ENCODE data around the gene KCNK17.

The KCNK17 gene

GRCh38 chr6:39302669-39303424, 11.4 kb downstream of the KCNK17 start:
- no peak overlapping the region for H3K9ac ChIP-seq
- TF ChIP-seq Cebpa-rat (IDR thresholded peaks at IDR 0.05) = no peak
- H3K36me3 ChIP-seq = no peaks in the 10 kb centered on the region
- H3K4me3 ChIP-seq = no peak overlapping the region; a peak in 1 of 20 replicates
- no peak overlapping the region for H3K27ac ChIP-seq
- peak overlapping the region in 10 of 11 experiments; percentile 32 to 70 (median 58); a peak in 18 of 22 replicates for H3K4me2 ChIP-seq
- H3K4me1 ChIP-seq = peaks cover 0 to 15% (median 0%) of the 10 kb centered on the region in 10 experiments; a peak in 5 of 20 replicates
- no peaks in the 10 kb centered on the region for H3K27me3 ChIP-seq
- peaks cover 0 to 8% (median 0%) of the 10 kb centered on the region in 11 experiments; a peak in 1 of 22 replicates for H4K20me1 ChIP-seq
- H3K9me3 ChIP-seq (replicated peaks in 1 of 11) = no peaks in the 10 kb centered on the region

GRCh38 chr6:39302011-39302410, 12.2 kb downstream of the KCNK17 start:
- H4K20me1 ChIP-seq = peaks cover 0 to 8% (median 0%) of the 10 kb centered on the region in 11 experiments; a peak in 1 of 22 replicates
- peaks cover 0 to 12% (median 0%) of the 10 kb centered on the region in 10 experiments; a peak in 5 of 20 replicates for H3K4me1 ChIP-seq
- H3K36me3 ChIP-seq = no peaks in the 10 kb centered on the region
- no peak overlapping the region for H3K27ac ChIP-seq
- no peak overlapping the region for H3K4me3 ChIP-seq
- no peak overlapping the region for H3K4me2 ChIP-seq
- no peak for TF ChIP-seq Cebpa-rat (IDR thresholded peaks at IDR 0.05)
- H3K27me3 ChIP-seq = no peaks in the 10 kb centered on the region
- no peak overlapping the region for H3K9ac ChIP-seq
- H3K9me3 ChIP-seq (replicated peaks in 1 of 11) = no peaks in the 10 kb centered on the region

GRCh38 chr6:39301606-39302005, 12.6 kb downstream of the KCNK17 start:
- no peak for TF ChIP-seq Cebpa-rat (IDR thresholded peaks at IDR 0.05)
- no peak overlapping the region for H3K9ac ChIP-seq
- H4K20me1 ChIP-seq = peaks cover 0 to 8% (median 0%) of the 10 kb centered on the region in 11 experiments; a peak in 1 of 22 replicates
- no peaks in the 10 kb centered on the region for H3K27me3 ChIP-seq
- H3K4me3 ChIP-seq = no peak overlapping the region
- H3K4me1 ChIP-seq = peaks cover 0 to 8% (median 0%) of the 10 kb centered on the region in 10 experiments; a peak in 5 of 20 replicates
- no peaks in the 10 kb centered on the region for H3K36me3 ChIP-seq
- H3K9me3 ChIP-seq (replicated peaks in 1 of 11) = no peaks in the 10 kb centered on the region
- no peak overlapping the region for H3K4me2 ChIP-seq
- H3K27ac ChIP-seq = no peak overlapping the region

- Histone ChIP-seq H3K27ac (no peak overlapping the region), H3K4me3 (no peak overlapping the region), H3K36me3 (no peaks in the 10 kb centered on the region), H3K27me3 (no peaks in the 10 kb centered on the region), H3K4me1 (peaks cover 0 to 5% (median 2%) of the 10 kb centered on the region in 10 experiments; a peak in 12 of 20 replicates), H3K9me3 (replicated peaks in 1 of 11) (no peaks in the 10 kb centered on the region), H3K4me2 (no peak overlapping the region), H3K9ac (no peak overlapping the region), H4K20me1 (peaks cover 0 to 8% (median 0%) of the 10 kb centered on the region in 11 experiments; a peak in 1 of 22 replicates)
- TF ChIP-seq Cebpa-rat (IDR thresholded peaks at IDR 0.05) = no peak
Measured at GRCh38 chr6:39300739-39301138, 13.5 kb downstream of the KCNK17 start.

GRCh38 chr6:39298061-39298460, 16.2 kb downstream of the KCNK17 start:
- no peaks in the 10 kb centered on the region for H3K9me3 ChIP-seq (replicated peaks in 1 of 11)
- no peak overlapping the region for H3K4me3 ChIP-seq
- no peak overlapping the region for H3K27ac ChIP-seq
- no peaks in the 10 kb centered on the region for H3K27me3 ChIP-seq
- peaks cover 0 to 11% (median 4%) of the 10 kb centered on the region in 10 experiments; a peak in 12 of 20 replicates for H3K4me1 ChIP-seq
- H3K4me2 ChIP-seq = no peak overlapping the region
- H4K20me1 ChIP-seq = no peaks in the 10 kb centered on the region
- H3K36me3 ChIP-seq = no peaks in the 10 kb centered on the region
- no peak for TF ChIP-seq Cebpa-rat (IDR thresholded peaks at IDR 0.05)
- no peak overlapping the region for H3K9ac ChIP-seq

GRCh38 chr6:39296745-39297640, 17.2 kb downstream of the KCNK17 start:
- no peak for TF ChIP-seq Cebpa-rat (IDR thresholded peaks at IDR 0.05)
- H3K4me2 ChIP-seq = no peak overlapping the region
- no peaks in the 10 kb centered on the region for H3K27me3 ChIP-seq
- peaks cover 0 to 7% (median 0%) of the 10 kb centered on the region in 10 experiments; a peak in 9 of 20 replicates for H3K4me1 ChIP-seq
- no peak overlapping the region for H3K27ac ChIP-seq
- no peak overlapping the region for H3K9ac ChIP-seq
- no peak overlapping the region for H3K4me3 ChIP-seq
- no peaks in the 10 kb centered on the region for H3K9me3 ChIP-seq (replicated peaks in 1 of 11)
- no peaks in the 10 kb centered on the region for H4K20me1 ChIP-seq
- no peaks in the 10 kb centered on the region for H3K36me3 ChIP-seq

- Histone ChIP-seq H3K4me3 (no peak overlapping the region), H3K27ac (no peak overlapping the region), H3K4me2 (peak overlapping the region in 4 of 11 experiments; percentile 17 to 43 (median 20); a peak in 2 of 22 replicates), H3K4me1 (peaks cover 0 to 7% (median 0%) of the 10 kb centered on the region in 10 experiments; a peak in 9 of 20 replicates), H3K27me3 (no peaks in the 10 kb centered on the region), H3K36me3 (no peaks in the 10 kb centered on the region), H4K20me1 (no peaks in the 10 kb centered on the region), H3K9ac (no peak overlapping the region), H3K9me3 (replicated peaks in 1 of 11) (no peaks in the 10 kb centered on the region)
- TF ChIP-seq Cebpa-rat (IDR thresholded peaks at IDR 0.05) = no peak
Measured at GRCh38 chr6:39295611-39296011, 18.6 kb downstream of the KCNK17 start.

- H3K27me3 ChIP-seq = no peaks in the 10 kb centered on the region
- H3K9ac ChIP-seq = no peak overlapping the region
- H3K4me3 ChIP-seq = no peak overlapping the region
- no peaks in the 10 kb centered on the region for H4K20me1 ChIP-seq
- no peaks in the 10 kb centered on the region for H3K36me3 ChIP-seq
- no peak overlapping the region for H3K27ac ChIP-seq
- no peak overlapping the region for H3K4me2 ChIP-seq
- no peak for TF ChIP-seq Cebpa-rat (IDR thresholded peaks at IDR 0.05)
- H3K9me3 ChIP-seq (replicated peaks in 1 of 11) = peaks cover 0 to 3% (median 0%) of the 10 kb centered on the region in 11 experiments; a peak in 3 of 22 replicates
- H3K4me1 ChIP-seq = peaks cover 0 to 10% (median under 1%) of the 10 kb centered on the region in 10 experiments; a peak in 10 of 20 replicates
Measured at GRCh38 chr6:39294899-39295298, 19.3 kb downstream of the KCNK17 start.

- H3K27me3 ChIP-seq = no peaks in the 10 kb centered on the region
- H3K4me3 ChIP-seq = no peak overlapping the region
- H3K4me1 ChIP-seq = peaks cover 0 to 18% (median 4%) of the 10 kb centered on the region in 10 experiments; a peak in 10 of 20 replicates
- H3K27ac ChIP-seq = no peak overlapping the region
- no peak overlapping the region for H3K9ac ChIP-seq
- H3K4me2 ChIP-seq = no peak overlapping the region
- peaks cover 0 to 10% (median 0%) of the 10 kb centered on the region in 11 experiments; a peak in 5 of 22 replicates for H3K9me3 ChIP-seq (replicated peaks in 1 of 11)
- H4K20me1 ChIP-seq = no peaks in the 10 kb centered on the region
- no peak for TF ChIP-seq Cebpa-rat (IDR thresholded peaks at IDR 0.05)
- H3K36me3 ChIP-seq = no peaks in the 10 kb centered on the region
Measured at GRCh38 chr6:39294133-39294532, 20.1 kb downstream of the KCNK17 start.
